Measurements from ENCODE around the gene MAPKBP1. TPM values are rescaled to one million over a fixed set of nuclear protein-coding genes. Genes with fewer than 3 reads are reported as not detected.

The MAPKBP1 gene
- total and polyA plus RNA-seq, 2 of the 8 experiments (the other 6 are each of a cell fraction or from before 2014, with no cell fraction given), result 4.3 to 11.3 TPM

- Histone ChIP-seq H3K79me2 (ENCODE audit: control insufficient read depth in 1 of 2, insufficient read depth in 2 of 2, low read length in 2 of 2) (no peaks in the 10 kb centered on the region), H3K9me3 (ENCODE audit: insufficient read depth in 2 of 2, low read depth in 1 of 2, low read length in 1 of 2) (no peaks in the 10 kb centered on the region), H4K20me1 (replicated peaks in 1 of 2; ENCODE audit: control insufficient read depth in 1 of 2, insufficient read depth in 2 of 2, low read length in 2 of 2) (peaks cover 1 to 15% of the 10 kb centered on the region in 2 experiments), H4K91ac (replicated peaks; ENCODE audit: insufficient read length, low read length) (no peak overlapping the region), H3K56ac (replicated peaks; ENCODE audit: insufficient read length, low read depth, low read length) (no peak overlapping the region), H2AK5ac (ENCODE audit: low read depth, low read length) (no peak overlapping the region), H2BK12ac (ENCODE audit: low read depth, low read length) (no peak overlapping the region; the same call in 1 of the 2 replicates), H3K79me1 (ENCODE audit: low read depth, low read length) (peaks cover 2% of the 10 kb centered on the region; the same call in 1 of the 2 replicates), H3K27ac (ENCODE audit: low read depth, low read length) (no peak overlapping the region; the same call in 1 of the 2 replicates), H3K23ac (ENCODE audit: insufficient read length) (no peak overlapping the region), H3K18ac (ENCODE audit: extremely low read depth, low read length) (no peak overlapping the region), H3K14ac (ENCODE audit: insufficient read length) (no peak overlapping the region), H2BK5ac (ENCODE audit: low read depth, low read length) (0 out of 2 replicates have a peak overlapping the region, but pooled peaks have one; percentile 35), H3K36me3 (ENCODE audit: control insufficient read depth in 2 of 4, insufficient read depth in 4 of 4, low read length in 3 of 4) (peaks cover 0 to 3% (median 0%) of the 10 kb centered on the region in 4 experiments; a peak in 4 of 8 replicates), H3K4me3 (ENCODE audit: extremely low read depth in 1 of 4, insufficient read depth in 2 of 4, low read depth in 3 of 4, low read length in 4 of 4) (no peak overlapping the region), H3K23me2 (ENCODE audit: low read depth, low read length) (peaks cover 10% of the 10 kb centered on the region; the same call in 1 of the 2 replicates), H3K4me1 (replicated peaks in 1 of 4; ENCODE audit: control insufficient read depth in 3 of 4, insufficient read depth in 4 of 4, low read length in 3 of 4) (peaks cover 0 to 4% (median 2%) of the 10 kb centered on the region in 4 experiments; a peak in 4 of 7 replicates), H2AFZ (ENCODE audit: low read length) (no peak overlapping the region), H4K5ac (ENCODE audit: insufficient read length, low read depth, low read length) (no peak overlapping the region), H3K9ac (replicated peaks in 1 of 4; ENCODE audit: extremely low read depth in 1 of 4, low read depth in 3 of 4, low read length in 3 of 4) (no peak overlapping the region), H4K8ac (ENCODE audit: extremely low read depth, insufficient read depth, low read length) (peak overlapping the region; percentile 28; the same call in 1 of the 2 replicates), H2BK20ac (ENCODE audit: low read length) (no peak overlapping the region), H3K4me2 (ENCODE audit: insufficient read depth in 1 of 2, low read depth in 2 of 2, low read length in 2 of 2) (no peak overlapping the region), H2BK15ac (ENCODE audit: low read length) (no peak overlapping the region), H3K4ac (replicated peaks; ENCODE audit: insufficient read length, low read depth, low read length) (no peak overlapping the region), H3K27me3 (replicated peaks in 1 of 4; ENCODE audit: control insufficient read depth in 3 of 4, extremely low read depth in 1 of 4, insufficient read depth in 3 of 4, low read length in 3 of 4) (peaks cover 0 to 2% (median 0%) of the 10 kb centered on the region in 4 experiments; a peak in 1 of 7 replicates), H2BK120ac (replicated peaks; ENCODE audit: low read depth, low read length) (no peak overlapping the region)
- DNase-seq (ENCODE audit: low read depth in 1 of 2, low spot score in 2 of 2), result no peak
- CTCF ChIA-PET (ENCODE audit: partially characterized antibody), result interaction anchor here (1.0 to 3.8 kb wide), 6 partner anchors 15 to 74 kb away, joined by 3 to 30 read pairs (median 9); partner anchors contain the start of gene MAPKBP1
- POLR2A ChIA-PET (ENCODE audit: partially characterized antibody), result interaction anchor here (0.7 to 1.2 kb wide), 2 partner anchors 10 to 15 kb away, joined by 3 read pairs; no protein-coding TSS in a partner anchor
- no peak for FAIRE-seq
- 91% methylated on average over 13 of the region's 13 CpGs; no CpG with 5 or more reads in 1 of the 2 experiments for WGBS, 2 experiments (ENCODE audit: extremely low coverage in 1 of 2, insufficient coverage in 1 of 2, insufficient read length in 1 of 2, insufficient replicate concordance in 2 of 2, low coverage in 1 of 2, low lambda C conversion rate in 2 of 2, missing lambda C conversion rate in 1 of 2)
- no peak for TF ChIP-seq CBX8 (IDR thresholded peaks at IDR 0.05; ENCODE audit: borderline replicate concordance, low read depth, low read length)
- TF ChIP-seq RXRA (IDR thresholded peaks at IDR 0.05; ENCODE audit: insufficient read depth, low read depth, low read length), result no peak
- no peak for TF ChIP-seq EZH2 (IDR thresholded peaks at IDR 0.05; ENCODE audit: low read depth, low read length, severe bottlenecking)
- TF ChIP-seq YY1 (IDR thresholded peaks at IDR 0.05; ENCODE audit: low read depth, low read length), result no peak
Measured at GRCh38 chr15:41829959-41830646, 55.8 kb downstream of the MAPKBP1 start.

All from H1 (cell line).